Measurements from ENCODE around the gene KCNK13. TPM values are rescaled to one million over a fixed set of nuclear protein-coding genes. Genes with fewer than 3 reads are reported as not detected.

Gene KCNK13
- total RNA-seq, 2 experiments from 2014 or later: not detected

DNA sequence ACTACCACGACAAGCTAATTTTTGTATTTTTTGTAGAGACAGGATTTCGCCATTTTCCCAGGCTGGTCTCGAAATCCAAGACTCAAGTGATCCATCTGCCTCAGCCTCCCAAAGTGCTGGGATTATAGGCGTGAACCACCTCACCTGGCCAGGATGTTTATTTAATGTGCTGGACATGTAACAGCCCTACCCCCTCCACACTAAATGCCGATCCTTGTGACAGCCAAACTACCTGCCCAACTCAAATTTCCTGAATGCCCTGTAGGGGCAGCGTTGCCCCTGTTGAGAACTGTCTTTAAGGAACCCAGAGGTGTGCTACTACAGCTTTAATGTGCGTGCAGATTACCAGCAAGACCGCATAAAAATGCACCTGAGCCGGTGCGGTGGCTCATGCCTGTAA is 48.1 kb downstream of the KCNK13 start:
- no peaks in the 10 kb centered on the region for H3K4me1 Mint-ChIP-seq (ENCODE audit: low read depth)
- no peaks in the 10 kb centered on the region for H3K9me3 Mint-ChIP-seq
- CTCF ChIA-PET: interaction anchor here (0.6 kb wide), 1 partner anchor 92 kb away, joined by 4 read pairs; no protein-coding TSS in a partner anchor
- no peak overlapping the region for H3K27ac Mint-ChIP-seq
- DNase-seq: no peak
- peaks cover 11% of the 10 kb centered on the region for H3K27me3 Mint-ChIP-seq
- intact Hi-C loops (cut with micrococcal nuclease): no loop called here
- POLR2A ChIA-PET: no interaction called here
- no peak overlapping the region for H3K4me3 Mint-ChIP-seq
- H3K36me3 Mint-ChIP-seq: no peaks in the 10 kb centered on the region

DNA sequence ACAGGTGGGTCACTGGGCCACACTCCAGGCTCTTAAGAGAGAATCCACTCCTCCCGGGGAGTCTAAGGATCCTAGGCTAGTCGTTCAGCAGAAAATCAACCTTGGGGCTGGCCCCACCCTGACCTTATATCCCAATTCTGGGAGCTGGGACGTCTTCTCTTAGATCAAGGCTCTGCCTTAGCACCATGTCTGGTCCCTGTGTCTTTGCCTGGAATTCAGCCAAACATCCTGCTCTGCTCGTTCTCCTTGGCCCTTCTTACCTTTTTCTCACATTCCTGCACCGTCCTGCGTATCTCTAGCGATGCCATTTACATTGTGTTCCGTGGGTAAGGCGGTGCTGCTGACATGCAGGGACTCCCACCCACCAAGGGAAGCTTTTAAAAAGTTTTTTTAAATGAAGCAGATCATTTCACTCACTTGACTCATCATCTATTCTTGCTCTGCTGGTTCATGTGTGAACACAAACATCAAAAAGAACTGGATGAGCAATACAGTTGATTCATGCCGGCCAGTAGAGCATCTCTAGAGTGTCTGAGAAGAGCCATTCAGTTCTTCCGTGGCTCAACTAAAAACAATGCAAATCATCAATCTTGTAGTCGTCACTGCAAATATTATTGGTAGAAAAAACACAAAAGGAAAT is 50.2 kb downstream of the KCNK13 start:
- Mint-ChIP-seq H3K36me3 (no peaks in the 10 kb centered on the region), H3K9me3 (no peaks in the 10 kb centered on the region), H3K27ac (no peak overlapping the region), H3K4me3 (no peak overlapping the region), H3K27me3 (peaks cover 15% of the 10 kb centered on the region), H3K4me1 (ENCODE audit: low read depth) (no peaks in the 10 kb centered on the region)
- DNase-seq: no peak
- ChIA-PET POLR2A (no interaction called here), CTCF (interaction anchor here (0.7 kb wide), 1 partner anchor 12 kb away, joined by 3 read pairs; no protein-coding TSS in a partner anchor)
- intact Hi-C loops (cut with micrococcal nuclease): no loop called here

DNA sequence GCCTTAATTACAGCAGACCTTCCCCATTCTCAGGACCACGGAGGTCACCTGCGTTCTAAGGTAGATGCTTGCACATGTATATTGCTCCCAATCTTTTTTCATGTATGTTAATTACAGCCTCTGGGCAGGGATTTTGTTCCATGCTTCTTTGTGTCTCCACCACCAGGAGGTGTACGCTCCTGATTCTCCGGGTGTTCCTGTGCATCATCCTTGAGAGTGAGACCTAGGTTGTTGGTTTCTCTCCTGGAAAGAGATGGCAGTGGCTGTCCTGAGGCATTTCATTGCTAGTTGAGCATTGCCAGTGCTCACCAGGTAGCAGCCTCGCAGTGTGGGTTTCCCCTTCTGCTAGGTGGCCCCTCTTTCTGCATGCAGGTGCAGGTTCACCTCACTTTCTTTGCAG is 52.8 kb downstream of the KCNK13 start:
- H3K36me3 Mint-ChIP-seq: no peaks in the 10 kb centered on the region
- CTCF ChIA-PET: no interaction called here
- POLR2A ChIA-PET: no interaction called here
- DNase-seq: no peak
- H3K4me3 Mint-ChIP-seq: no peak overlapping the region
- H3K27me3 Mint-ChIP-seq: peaks cover 15% of the 10 kb centered on the region
- H3K9me3 Mint-ChIP-seq: no peaks in the 10 kb centered on the region
- intact Hi-C loops (cut with micrococcal nuclease): no loop called here
- no peaks in the 10 kb centered on the region for H3K4me1 Mint-ChIP-seq (ENCODE audit: low read depth)
- H3K27ac Mint-ChIP-seq: no peak overlapping the region

DNA sequence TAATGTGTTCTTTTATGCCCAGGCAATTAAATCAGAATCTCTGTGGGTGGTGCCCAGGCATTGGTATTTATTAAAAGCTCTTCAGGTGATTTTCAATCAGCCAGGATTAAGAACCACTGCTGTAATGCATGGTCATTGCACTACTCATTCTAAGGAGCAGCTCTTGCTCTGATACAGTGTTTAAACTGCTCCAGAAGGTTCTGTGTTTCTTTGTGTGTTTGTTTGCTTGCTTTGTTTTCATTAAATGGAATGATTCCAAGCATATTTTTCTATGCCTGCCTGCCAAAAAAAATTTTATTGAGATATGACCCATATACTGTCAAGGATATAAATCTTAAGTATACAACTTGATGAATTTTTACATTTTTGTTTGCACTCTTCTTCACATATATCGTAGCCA is 54.0 kb downstream of the KCNK13 start:
- no peak overlapping the region for H3K27ac Mint-ChIP-seq
- no peak for DNase-seq
- ChIA-PET POLR2A (no interaction called here), CTCF (no interaction called here)
- no peak overlapping the region for H3K4me3 Mint-ChIP-seq
- intact Hi-C loops (cut with micrococcal nuclease): no loop called here
- no peaks in the 10 kb centered on the region for H3K9me3 Mint-ChIP-seq
- no peaks in the 10 kb centered on the region for H3K4me1 Mint-ChIP-seq (ENCODE audit: low read depth)
- H3K36me3 Mint-ChIP-seq: no peaks in the 10 kb centered on the region
- H3K27me3 Mint-ChIP-seq: peaks cover 13% of the 10 kb centered on the region

DNA sequence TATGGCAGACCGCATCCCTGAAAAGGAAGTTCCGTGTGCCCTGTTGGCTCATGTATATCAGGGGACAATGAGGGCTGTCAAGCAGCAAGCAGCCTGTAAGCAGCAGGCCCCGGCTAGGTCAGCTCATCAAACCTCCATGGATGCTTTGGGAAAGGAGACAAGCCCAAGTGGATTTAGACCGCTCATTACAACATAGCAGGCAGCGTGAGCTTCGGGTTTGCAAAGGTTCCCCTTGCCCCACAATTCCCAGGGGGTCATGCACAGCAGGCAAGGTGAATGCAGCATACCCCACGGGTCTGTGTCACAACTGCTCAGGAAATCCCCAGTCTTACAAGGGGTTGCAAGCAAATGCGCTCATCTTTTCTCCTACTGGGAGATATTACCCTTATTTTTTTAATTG is 54.6 kb downstream of the KCNK13 start:
- Mint-ChIP-seq H3K27ac (no peak overlapping the region), H3K4me1 (ENCODE audit: low read depth) (no peaks in the 10 kb centered on the region), H3K36me3 (no peaks in the 10 kb centered on the region), H3K4me3 (no peak overlapping the region), H3K27me3 (peaks cover 13% of the 10 kb centered on the region), H3K9me3 (no peaks in the 10 kb centered on the region)
- CTCF ChIA-PET: no interaction called here
- POLR2A ChIA-PET: no interaction called here
- no peak for DNase-seq
- intact Hi-C loops (cut with micrococcal nuclease): no loop called here

DNA sequence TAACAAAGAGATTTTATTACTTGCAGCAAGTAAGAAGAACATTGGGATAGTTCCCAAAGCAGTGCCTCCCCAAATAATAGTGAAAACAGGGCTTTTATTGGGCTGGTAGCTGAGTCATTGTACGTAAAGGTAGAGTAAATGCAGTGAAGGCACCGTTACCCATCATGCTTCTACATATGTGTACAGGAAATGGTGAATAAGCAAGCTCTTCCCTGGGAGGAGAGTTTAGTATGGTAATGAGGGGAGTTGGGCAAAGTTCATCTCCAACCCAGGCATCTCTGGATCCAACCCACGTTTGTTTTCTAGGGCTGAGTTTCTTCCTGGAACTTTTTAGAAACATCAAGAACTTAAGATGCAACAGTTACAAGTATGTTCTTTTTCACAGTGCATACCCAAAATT is 56.2 kb downstream of the KCNK13 start:
- CTCF ChIA-PET: no interaction called here
- intact Hi-C loops (cut with micrococcal nuclease): no loop called here
- no peak for DNase-seq
- no peaks in the 10 kb centered on the region for H3K36me3 Mint-ChIP-seq
- H3K9me3 Mint-ChIP-seq: no peaks in the 10 kb centered on the region
- POLR2A ChIA-PET: no interaction called here
- H3K4me3 Mint-ChIP-seq: no peak overlapping the region
- H3K4me1 Mint-ChIP-seq (ENCODE audit: low read depth): no peaks in the 10 kb centered on the region
- peaks cover 10% of the 10 kb centered on the region for H3K27me3 Mint-ChIP-seq
- H3K27ac Mint-ChIP-seq: no peak overlapping the region

DNA sequence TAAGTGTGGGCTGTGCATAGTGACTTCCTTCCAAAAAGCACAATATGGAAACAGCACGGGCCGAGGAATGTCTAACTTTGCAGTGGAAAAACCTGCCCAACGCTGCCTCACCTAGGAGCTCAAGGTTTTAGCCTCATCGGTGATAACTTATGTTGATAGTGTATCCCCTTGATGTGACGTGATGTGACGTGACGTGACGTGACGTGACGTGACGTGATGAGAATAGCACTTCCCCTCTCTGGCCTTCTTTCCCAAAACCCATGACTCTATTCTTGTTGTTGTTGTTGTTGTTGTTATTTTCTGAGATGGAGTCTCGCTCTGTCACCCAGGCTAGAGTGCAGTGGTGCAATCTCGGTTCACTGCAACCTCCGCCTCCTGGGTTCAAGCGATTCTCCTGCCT is 64.5 kb downstream of the KCNK13 start:
- peaks cover 4% of the 10 kb centered on the region for H3K27me3 Mint-ChIP-seq
- ChIA-PET POLR2A (no interaction called here), CTCF (no interaction called here)
- no peaks in the 10 kb centered on the region for H3K9me3 Mint-ChIP-seq
- H3K4me3 Mint-ChIP-seq: no peak overlapping the region
- H3K36me3 Mint-ChIP-seq: no peaks in the 10 kb centered on the region
- H3K27ac Mint-ChIP-seq: no peak overlapping the region
- H3K4me1 Mint-ChIP-seq (ENCODE audit: low read depth): no peaks in the 10 kb centered on the region
- no peak for DNase-seq
- intact Hi-C loops (cut with micrococcal nuclease): no loop called here

DNA sequence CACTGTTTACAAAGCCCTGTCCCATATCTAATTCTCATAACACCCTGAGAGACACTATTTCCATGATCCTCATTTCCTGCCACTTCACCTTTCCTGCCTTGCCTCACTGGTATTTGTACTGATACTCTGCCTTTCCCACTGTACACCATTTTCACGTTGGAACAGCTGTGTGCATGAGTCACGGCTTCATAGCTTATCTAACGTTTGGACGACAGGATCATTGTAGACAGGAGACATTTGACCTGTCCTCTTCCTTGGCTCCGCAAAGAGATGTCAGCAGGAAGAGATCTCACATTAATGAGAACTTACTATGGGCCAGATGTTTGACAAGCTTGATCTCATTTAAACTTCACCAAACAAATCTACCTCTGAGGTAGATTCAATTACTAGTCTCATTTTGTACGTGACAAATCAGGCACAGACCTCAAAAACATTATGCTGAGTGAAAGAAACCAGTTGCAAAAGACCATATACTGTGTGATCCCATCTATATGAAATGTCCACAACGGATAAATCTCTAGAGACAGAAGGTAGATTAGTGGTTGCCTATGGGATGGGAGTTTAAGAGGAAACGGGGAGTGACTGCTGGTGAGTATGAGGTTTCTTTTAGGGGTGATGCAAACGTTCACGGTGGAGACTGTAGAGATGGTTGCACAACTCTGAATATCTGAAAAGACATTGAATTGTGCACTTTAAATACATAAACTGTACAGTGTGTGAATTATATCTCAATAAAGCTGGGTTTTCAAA is 71.2 kb downstream of the KCNK13 start:
- no peaks in the 10 kb centered on the region for H3K36me3 Mint-ChIP-seq
- no peak for DNase-seq
- CTCF ChIA-PET: no interaction called here
- no peaks in the 10 kb centered on the region for H3K9me3 Mint-ChIP-seq
- intact Hi-C loops (cut with micrococcal nuclease): no loop called here
- no peak overlapping the region for H3K4me3 Mint-ChIP-seq
- H3K4me1 Mint-ChIP-seq (ENCODE audit: low read depth): no peaks in the 10 kb centered on the region
- POLR2A ChIA-PET: no interaction called here
- peaks cover 4% of the 10 kb centered on the region for H3K27me3 Mint-ChIP-seq
- H3K27ac Mint-ChIP-seq: no peak overlapping the region

DNA sequence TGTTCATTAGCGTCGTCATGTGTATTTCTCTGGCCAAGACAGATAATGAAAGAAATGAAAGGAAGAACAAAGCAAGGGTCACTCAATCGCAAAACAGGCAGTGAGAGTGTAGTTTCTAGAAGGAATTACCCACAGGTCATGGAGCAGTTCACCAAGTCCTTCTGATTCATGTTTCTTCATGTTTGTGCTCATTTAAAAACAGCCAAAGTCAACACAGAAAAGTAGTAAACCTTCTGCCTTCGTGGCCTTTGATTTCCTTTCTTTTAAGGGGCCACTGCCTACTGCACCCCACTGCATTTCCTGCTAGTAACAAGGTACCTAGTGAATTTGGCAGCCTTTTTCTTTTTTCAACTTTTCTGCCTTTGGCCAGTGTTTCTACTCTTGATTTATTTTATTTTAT is 75.1 kb downstream of the KCNK13 start:
- POLR2A ChIA-PET: no interaction called here
- Mint-ChIP-seq H3K27me3 (peaks cover 7% of the 10 kb centered on the region), H3K27ac (no peak overlapping the region), H3K36me3 (no peaks in the 10 kb centered on the region), H3K4me3 (no peak overlapping the region), H3K9me3 (no peaks in the 10 kb centered on the region), H3K4me1 (ENCODE audit: low read depth) (no peaks in the 10 kb centered on the region)
- intact Hi-C loops (cut with micrococcal nuclease): no loop called here
- no peak for DNase-seq
- CTCF ChIA-PET: no interaction called here

DNA sequence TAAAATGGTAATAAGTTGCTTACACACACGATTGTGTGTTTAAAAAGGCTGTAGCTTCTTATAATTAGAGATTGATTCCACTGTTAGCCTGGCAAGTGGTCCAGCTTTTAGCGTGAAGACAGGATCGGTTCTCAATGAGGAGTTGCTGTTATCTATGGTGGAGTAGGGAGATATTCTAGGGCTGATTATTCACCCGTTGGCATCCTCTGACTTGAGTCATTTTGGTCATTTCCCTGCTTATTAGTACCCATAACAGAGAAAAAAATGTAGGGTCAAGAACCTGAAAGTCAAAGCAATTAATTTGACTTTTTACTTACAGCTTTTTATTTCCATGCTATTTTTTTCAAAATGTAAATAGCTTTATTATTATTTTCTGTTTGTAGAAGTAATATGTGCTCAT is 76.0 kb downstream of the KCNK13 start:
- H3K4me1 Mint-ChIP-seq (ENCODE audit: low read depth): no peaks in the 10 kb centered on the region
- H3K4me3 Mint-ChIP-seq: no peak overlapping the region
- H3K27me3 Mint-ChIP-seq: peaks cover 5% of the 10 kb centered on the region
- CTCF ChIA-PET: interaction anchor here (0.6 kb wide), 1 partner anchor 98 kb away, joined by 3 read pairs; no protein-coding TSS in a partner anchor
- no peaks in the 10 kb centered on the region for H3K9me3 Mint-ChIP-seq
- no peak for DNase-seq
- H3K27ac Mint-ChIP-seq: no peak overlapping the region
- H3K36me3 Mint-ChIP-seq: no peaks in the 10 kb centered on the region
- POLR2A ChIA-PET: no interaction called here
- intact Hi-C loops (cut with micrococcal nuclease): no loop called here

DNA sequence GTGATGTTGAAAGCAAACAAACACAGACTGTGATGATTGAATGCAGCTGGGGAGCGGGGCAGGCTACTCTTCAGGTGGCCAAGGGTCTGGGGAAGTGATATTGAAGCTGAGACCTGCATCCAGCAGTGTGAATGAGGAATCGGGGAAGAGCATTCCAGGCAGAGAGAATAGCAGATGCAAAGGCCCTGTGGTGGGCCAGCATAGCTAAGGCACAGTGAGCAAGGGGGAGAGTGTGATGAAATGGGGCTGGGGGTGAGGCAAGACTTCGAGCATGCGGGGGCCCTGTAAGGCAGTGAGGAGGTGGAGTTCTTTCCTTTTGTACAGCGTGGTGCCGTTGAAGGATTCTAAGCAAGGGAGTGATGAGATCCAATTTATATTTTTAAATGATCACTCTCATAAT is 77.4 kb downstream of the KCNK13 start:
- ChIA-PET CTCF (no interaction called here), POLR2A (no interaction called here)
- DNase-seq: no peak
- Mint-ChIP-seq H3K36me3 (no peaks in the 10 kb centered on the region), H3K4me3 (no peak overlapping the region), H3K27ac (no peak overlapping the region), H3K9me3 (no peaks in the 10 kb centered on the region), H3K4me1 (ENCODE audit: low read depth) (no peaks in the 10 kb centered on the region), H3K27me3 (peaks cover 5% of the 10 kb centered on the region)
- intact Hi-C loops (cut with micrococcal nuclease): no loop called here

DNA sequence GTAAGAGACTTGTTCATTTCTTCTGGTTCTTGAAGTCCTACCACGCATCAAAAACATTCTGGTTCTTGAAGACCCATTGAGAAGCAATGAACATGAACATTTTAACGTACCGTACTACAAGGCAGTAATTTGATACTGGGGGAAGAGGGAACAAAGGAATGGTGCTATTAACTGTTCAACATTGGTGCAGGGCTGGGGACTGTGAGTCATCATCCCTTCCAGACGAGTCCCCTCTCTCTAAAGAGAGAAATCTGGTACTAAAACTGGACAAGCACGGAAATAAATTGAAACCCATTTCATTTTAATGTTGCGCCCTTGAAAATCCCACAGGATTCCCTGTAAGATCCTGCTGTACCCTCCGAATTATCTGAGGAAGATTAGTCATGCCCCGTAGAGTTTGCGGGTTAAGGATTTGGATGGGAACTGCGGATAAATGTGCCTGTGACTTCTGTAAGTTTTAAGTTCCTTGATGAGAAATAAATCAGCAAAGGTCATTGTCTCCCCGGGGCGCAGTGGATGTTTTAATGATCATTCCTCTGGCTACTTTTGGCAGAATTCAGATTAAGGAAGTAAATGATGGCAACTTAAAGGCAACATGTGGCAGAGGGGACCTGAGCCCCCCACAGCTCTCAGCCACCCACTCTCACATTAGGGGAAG is 78.6 kb downstream of the KCNK13 start:
- H3K4me1 Mint-ChIP-seq (ENCODE audit: low read depth): no peaks in the 10 kb centered on the region
- no peaks in the 10 kb centered on the region for H3K36me3 Mint-ChIP-seq
- no peak for DNase-seq
- no peak overlapping the region for H3K27ac Mint-ChIP-seq
- CTCF ChIA-PET: no interaction called here
- peaks cover 5% of the 10 kb centered on the region for H3K27me3 Mint-ChIP-seq
- H3K9me3 Mint-ChIP-seq: no peaks in the 10 kb centered on the region
- POLR2A ChIA-PET: no interaction called here
- intact Hi-C loops (cut with micrococcal nuclease): no loop called here
- no peak overlapping the region for H3K4me3 Mint-ChIP-seq

DNA sequence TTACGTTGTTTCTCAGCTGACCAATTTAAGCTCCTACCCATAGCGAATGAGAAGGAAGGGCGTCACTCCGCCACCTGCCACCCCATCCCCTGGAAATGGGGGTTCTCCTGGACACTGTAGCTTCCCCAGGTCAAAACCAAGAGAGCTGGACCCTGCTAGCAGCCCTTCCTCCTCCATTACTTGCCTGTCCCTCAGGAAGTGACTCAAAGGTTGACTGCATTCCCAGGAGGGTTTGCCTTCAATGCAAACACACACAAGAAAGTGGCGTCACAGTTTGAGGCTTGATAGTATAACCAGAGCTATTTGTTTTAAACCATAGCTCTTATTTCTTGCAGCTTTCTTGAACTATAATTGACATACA is 79.1 kb downstream of the KCNK13 start:
- H3K4me3 Mint-ChIP-seq: no peak overlapping the region
- ChIA-PET CTCF (no interaction called here), POLR2A (no interaction called here)
- no peak overlapping the region for H3K27ac Mint-ChIP-seq
- DNase-seq: no peak
- H3K4me1 Mint-ChIP-seq (ENCODE audit: low read depth): no peaks in the 10 kb centered on the region
- H3K36me3 Mint-ChIP-seq: no peaks in the 10 kb centered on the region
- no peaks in the 10 kb centered on the region for H3K9me3 Mint-ChIP-seq
- intact Hi-C loops (cut with micrococcal nuclease): no loop called here
- H3K27me3 Mint-ChIP-seq: peaks cover 9% of the 10 kb centered on the region
